GM18873 (cell line): ENCODE results near the gene DOCK2.
"Not testable (repeated sequence)": the region's sequence is repeated elsewhere in the genome, so short reads cannot be mapped to it uniquely, and the experiment has no call there.

Source experiments
- ATAC-seq: cut with Tn5 transposase; IDR thresholded peaks from one replicate; pipeline ENCODE4 v1.9.1; 2021; ENCODE audit warnings: mild to moderate bottlenecking, moderate library complexity, moderate number of reproducible peaks; ENCODE audit not compliant: unreplicated experiment, low FRiP score

The DOCK2 gene

DNA sequence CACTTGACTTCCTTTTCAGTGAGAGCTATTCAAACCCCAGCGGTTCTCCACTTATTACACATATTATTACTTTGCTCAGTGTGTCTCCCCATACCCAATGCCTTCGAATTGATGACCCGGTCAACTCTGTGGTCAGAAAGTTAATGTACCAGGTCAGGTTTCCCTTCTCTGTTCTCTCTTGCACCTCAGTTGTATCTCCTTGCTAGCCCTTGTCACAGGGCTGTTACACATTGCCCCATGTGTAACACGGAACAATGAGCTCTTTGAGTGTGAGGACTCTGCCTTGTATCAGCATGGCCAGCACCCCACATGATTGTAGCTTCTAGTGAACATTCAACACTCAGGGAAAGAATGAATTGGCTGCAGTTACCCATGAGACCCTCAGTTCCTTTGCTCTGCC is 73.6 kb downstream of the DOCK2 start:
- no peak for ATAC-seq

- ATAC-seq, result no peak
Measured at GRCh38 chr5:169711551-169712225, 74.6 kb downstream of the DOCK2 start.

DNA sequence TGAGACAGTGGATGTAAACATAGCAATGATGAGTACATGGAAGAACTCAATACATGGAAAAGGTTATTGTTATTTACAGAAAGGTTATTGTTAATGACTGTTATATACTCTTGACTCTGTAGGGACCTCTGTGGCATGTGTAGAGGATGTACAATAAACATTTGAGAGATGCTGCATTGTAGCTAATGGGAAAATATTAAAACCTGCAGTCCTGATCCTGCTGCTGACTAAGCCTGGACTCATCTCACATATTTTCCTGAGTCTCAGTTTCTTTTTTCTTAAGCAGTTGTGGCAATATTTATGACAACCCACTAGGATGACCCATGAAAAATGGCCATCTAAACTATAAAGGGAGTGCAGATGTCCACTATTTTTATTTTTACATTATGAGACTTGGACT is 75.4 kb downstream of the DOCK2 start:
- ATAC-seq, result no peak

- ATAC-seq, result no peak
Measured at GRCh38 chr5:169716287-169716686, 79.2 kb downstream of the DOCK2 start.

- no peak for ATAC-seq
Measured at GRCh38 chr5:169717288-169717687, 80.2 kb downstream of the DOCK2 start.

DNA sequence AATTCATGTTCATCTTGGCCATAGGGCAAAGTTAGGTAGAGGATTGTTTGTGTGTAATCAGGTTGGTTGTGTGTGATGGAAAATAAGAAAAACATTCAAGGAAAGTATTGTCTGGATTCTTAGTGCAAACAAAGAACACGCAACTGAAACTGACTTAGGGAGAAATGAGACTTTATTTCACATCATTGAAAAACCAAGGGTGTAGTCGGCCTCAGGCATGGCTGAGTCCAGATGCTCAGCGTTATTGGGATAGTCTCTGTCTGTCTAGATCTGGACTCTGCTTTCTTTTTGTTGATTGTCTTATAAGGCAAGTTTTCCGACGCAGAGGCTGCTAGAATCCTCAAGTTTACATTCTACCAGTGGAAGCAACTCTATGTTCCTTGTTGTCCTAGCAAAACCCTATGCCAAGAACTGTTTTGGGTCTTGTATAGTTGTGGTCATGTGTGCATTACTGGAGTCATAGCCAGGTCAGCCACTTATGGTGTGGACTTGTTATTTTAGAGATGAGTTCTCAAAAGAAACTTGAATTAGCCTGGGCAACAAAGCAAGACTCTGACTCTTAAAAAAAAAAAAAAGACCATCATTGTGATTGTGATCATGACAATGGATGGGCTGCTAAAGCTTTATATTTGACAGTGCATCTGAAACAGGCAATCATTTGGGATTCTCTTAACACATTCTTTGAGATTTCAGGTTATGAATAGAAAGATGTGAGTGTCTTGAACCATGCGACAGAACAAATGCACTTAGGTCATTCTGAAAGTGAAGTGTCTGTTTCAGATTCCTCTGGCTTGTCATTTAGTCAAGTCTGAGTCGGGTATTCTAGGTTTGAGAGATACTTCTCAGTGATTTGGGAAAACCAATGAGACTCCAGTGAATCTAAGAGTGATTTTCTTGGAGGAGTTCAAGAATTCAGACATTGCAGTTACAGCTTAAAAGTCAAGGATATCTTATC is 82.6 kb downstream of the DOCK2 start:
- no peak for ATAC-seq

DNA sequence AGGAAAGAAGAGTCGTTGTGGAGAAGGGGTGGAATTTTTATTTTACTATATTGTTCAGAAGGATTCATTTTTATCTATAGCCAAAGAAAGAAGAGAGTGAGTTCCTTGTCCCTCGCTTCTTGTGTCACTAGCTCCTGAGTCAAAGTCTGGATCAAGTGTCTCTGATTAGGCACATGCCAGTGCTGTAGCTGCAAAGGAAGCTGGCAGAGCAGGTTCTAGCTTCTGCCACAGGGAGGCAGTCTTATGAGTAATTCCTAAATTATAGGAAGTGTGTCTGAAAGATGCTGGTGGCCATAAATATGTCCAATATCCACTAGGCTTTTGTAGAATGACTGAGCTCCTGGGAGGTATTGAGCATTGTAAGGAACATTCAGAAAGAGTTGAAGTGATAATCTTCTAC is 84.7 kb downstream of the DOCK2 start:
- ATAC-seq, result no peak

DNA sequence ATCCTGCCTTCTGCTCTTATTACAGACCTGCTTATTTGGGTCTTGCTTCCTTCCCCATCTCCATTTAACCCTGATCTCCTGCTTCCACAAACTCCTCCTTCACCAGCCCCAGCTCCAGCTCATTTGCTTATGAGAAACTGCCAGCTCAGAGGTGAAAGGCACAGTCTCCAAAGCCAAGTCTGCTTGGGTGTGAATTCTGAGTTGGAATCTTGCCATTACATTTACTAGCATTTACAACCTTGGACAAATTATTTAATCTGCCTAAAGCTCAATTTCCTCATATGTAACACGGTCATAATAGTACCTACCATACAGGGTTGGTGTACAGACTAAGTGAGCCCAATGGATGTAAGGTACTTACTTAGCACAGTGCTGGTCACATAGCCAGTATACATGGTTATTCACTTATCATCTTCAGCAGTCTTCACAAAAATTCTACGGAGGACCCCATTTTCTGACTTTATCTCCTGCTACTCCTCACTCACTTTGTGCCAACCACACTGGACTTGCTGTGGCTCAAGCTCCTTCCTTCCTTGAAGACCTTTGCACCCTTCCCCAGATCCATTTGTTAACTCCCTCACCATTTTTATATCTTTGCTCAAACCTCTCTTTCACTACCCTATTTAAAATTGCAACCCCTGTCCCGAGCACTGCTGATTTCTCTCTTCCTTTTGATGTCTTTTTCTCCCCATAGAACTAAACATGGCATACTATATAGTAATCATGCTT is 86.2 kb downstream of the DOCK2 start:
- ATAC-seq, result no peak

DNA sequence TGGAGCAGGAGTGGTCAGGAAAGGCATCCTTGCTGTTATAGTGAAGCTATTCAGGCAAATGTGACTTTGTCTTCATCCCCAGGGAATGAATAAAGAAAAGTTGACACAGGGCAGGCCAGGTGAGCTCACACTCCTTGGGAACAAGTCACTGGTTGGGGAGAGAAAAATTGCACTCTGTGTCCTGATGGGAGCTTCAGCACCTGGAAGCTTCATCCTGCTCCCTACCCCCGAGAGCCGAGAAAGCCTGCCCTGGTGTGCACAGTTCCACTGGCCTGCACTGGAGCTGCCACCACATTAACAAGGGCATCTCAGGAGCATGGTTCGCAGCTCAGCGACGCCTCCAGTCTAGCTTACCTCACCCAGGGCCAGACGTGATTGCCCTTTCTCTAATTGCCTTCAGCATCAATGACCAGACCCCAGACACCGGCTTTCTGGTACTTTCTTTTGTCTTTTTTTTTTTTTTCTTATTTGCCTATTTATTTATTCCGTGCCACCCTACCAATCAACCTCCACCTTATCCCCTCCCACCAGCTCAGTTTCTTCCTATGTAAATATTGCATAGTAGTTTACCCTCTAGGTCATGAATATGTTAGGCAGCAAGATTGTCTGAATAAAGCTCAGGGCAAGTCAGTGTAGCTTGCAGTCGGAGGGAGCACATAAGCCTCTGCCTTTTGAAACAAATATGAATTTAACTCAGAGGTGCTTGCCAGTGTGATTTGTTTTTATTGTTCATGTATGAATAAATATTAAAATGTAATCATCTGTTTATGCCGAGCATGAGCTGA is 87.4 kb downstream of the DOCK2 start:
- ATAC-seq, result no peak

GRCh38 chr5:169725665-169726064 is 88.6 kb downstream of the DOCK2 start:
- not testable (repeated sequence) for ATAC-seq

- no peak for ATAC-seq
Measured at GRCh38 chr5:169728418-169728817, 91.3 kb downstream of the DOCK2 start.

DNA sequence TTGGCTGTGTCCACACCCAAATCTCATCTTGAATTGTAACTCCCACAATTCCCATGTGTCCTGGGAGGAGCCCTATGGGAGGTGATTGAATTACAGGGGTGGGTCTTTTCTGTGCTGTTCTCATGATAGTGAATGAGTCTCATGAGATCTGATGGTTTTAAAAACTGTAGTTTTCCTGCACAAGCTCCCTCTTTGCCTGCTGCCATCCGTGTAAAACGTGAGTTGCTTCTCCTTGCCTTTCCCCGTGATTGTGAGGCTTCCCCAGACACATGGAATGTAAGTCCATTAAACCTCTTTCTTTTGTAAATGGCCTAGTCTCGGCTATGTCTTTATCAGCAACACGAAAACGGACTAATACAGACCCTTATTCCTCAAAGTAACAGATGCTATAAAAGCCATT is 94.1 kb downstream of the DOCK2 start:
- ATAC-seq, result no peak

GRCh38 chr5:169732841-169733240 is 95.8 kb downstream of the DOCK2 start:
- no peak for ATAC-seq

- ATAC-seq, result no peak
Measured at GRCh38 chr5:169735913-169736312, 98.8 kb downstream of the DOCK2 start.

GRCh38 chr5:169736653-169737052 is 99.6 kb downstream of the DOCK2 start:
- no peak for ATAC-seq

- no peak for ATAC-seq
Measured at GRCh38 chr5:169740435-169740834, 103.4 kb downstream of the DOCK2 start.

GRCh38 chr5:169742771-169743296 is 105.8 kb downstream of the DOCK2 start:
- ATAC-seq, result no peak

DNA sequence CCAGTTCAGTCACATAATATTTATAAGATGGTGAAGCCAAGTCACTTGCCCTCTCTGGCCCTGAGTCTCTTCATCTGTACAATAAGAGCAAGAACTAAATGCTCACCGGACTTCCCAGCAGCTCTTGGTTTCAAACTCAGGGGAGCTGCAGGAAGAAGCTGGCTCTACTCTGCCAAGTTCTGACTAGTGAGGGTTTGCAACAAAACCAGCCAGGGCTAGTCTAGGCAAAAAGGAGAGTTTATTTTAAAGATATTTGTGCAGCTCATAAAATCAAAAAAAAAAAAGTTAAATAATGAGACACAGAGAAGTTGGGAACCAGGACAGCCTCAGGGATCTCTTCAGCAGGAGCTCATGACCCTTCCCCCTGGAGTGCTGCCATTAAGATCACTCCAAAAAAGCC is 107.3 kb downstream of the DOCK2 start:
- no peak for ATAC-seq

DNA sequence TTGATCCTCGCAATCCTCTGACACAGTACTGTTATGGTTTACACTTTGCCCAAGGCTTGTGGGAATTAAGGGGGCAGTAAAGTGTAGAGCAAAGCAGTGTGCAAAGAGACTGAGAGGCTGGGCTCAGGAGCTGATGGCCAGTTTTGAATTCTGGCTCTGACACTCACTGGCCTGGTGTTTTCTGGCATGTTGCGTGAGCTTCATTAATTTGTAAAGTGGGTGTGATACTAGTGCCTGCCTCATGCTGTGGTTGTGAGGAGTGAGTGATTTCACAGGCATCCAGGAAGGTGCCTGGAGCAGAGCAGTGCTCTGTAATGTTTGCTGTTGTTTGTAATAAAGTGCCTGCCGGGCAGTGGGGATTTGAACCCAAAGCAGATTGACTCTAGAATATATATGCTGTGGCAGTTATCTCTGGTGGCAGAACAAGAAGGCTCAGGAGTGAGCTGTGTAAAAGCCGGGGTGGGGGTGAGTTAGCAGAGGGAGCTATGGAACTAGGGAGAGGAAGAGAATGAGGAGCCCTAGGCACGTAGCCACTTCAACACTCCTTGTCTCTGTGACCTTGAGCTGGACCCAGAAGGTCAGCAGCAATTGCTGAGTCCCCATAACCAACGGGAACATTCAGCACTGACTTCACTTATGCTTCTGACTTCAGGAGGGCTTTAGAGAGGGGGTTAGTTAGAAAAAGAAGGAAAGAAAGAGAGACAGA is 108.5 kb downstream of the DOCK2 start:
- no peak for ATAC-seq
